Esophagus (tissue), 2 donors: ENCODE results near the gene UTS2R. TPM values are rescaled to one million over a fixed set of nuclear protein-coding genes. Genes with fewer than 3 reads are reported as not detected.

Experiments used
- H3K27ac ChIP-seq, 2 donors: one replicate each; pipeline ENCODE4 v1.5.1; 2013; ENCODE audit warnings: low read depth in 2 of 2, mild to moderate bottlenecking in 2 of 2, inconsistent platforms in 1 of 2, low read length in 1 of 2, moderate library complexity in 1 of 2
- H3K27me3 ChIP-seq, 2 donors: one replicate each; pipeline ENCODE4 v1.6.1; 2013; ENCODE audit warnings: low read length in 2 of 2, control low read depth in 1 of 2, mild to moderate bottlenecking in 1 of 2; ENCODE audit not compliant: insufficient read depth in 2 of 2, control insufficient read depth in 1 of 2
- H3K36me3 ChIP-seq, 2 donors: one replicate each; pipeline ENCODE4 v1.6.1; 2013; ENCODE audit warnings: low read length in 1 of 2; ENCODE audit not compliant: control insufficient read depth in 2 of 2, insufficient read depth in 2 of 2
- H3K4me1 ChIP-seq, 2 donors: one replicate each; pipeline ENCODE4 v1.6.1; 2013; ENCODE audit warnings: low read length in 1 of 2; ENCODE audit not compliant: control insufficient read depth in 2 of 2, insufficient read depth in 2 of 2
- H3K4me3 ChIP-seq, 2 donors: one replicate each; pipeline ENCODE4 v1.5.1; 2013; ENCODE audit warnings: low read length in 2 of 2, mild to moderate bottlenecking in 2 of 2, low read depth in 1 of 2, moderate library complexity in 1 of 2
- H3K9me3 ChIP-seq, 2 donors: one replicate each; pipeline ENCODE4 v1.6.1; 2013; ENCODE audit warnings: mild to moderate bottlenecking in 2 of 2, low read depth in 1 of 2, low read length in 1 of 2, moderate library complexity in 1 of 2; ENCODE audit not compliant: control insufficient read depth in 2 of 2, insufficient read depth in 1 of 2
- whole genome bisulfite sequencing, 2 donors: extraction: QIAGEN DNeasy Blood & Tissue Kit; methylation state at CpG; one replicate each; pipeline ENCODE4 v1.1.7; 2013; 5-methylcytosine and 5-hydroxymethylcytosine counted together
- polyA plus RNA-seq, 2 donors: library from polyadenylated mRNA; stranded (reverse); fragments of 200-250 nt; gene quantifications; one replicate each; pipeline ENCODE4 v1.2.3, GENCODE V29; 2013
- donor health status: healthy with polysubstance abuse.
- donor health status: Bipolar disorder and iron deficiency.

Gene UTS2R
- polyA plus RNA-seq, 2 donors: not detected

- Histone ChIP-seq H3K36me3 (peaks cover 0 to 3% of the 10 kb centered on the region in 2 donors), H3K4me3 (no peak overlapping the region), H3K27ac (no peak overlapping the region), H3K4me1 (peaks cover 2 to 30% of the 10 kb centered on the region in 2 donors), H3K9me3 (no peaks in the 10 kb centered on the region), H3K27me3 (peaks cover 0 to 13% of the 10 kb centered on the region in 2 donors)
- WGBS, 2 donors: 46 to 58% methylated on average over 18 of the region's 18 CpGs
Measured at GRCh38 chr17:82383411-82383810, 11.8 kb downstream of the UTS2R start.

- WGBS, 2 donors: 45 to 47% methylated on average over 22 of the region's 22 CpGs
- peaks cover 0 to 13% of the 10 kb centered on the region in 2 donors for H3K27me3 ChIP-seq
- H3K4me3 ChIP-seq: no peak overlapping the region
- H3K36me3 ChIP-seq: peaks cover 0 to 3% of the 10 kb centered on the region in 2 donors
- H3K27ac ChIP-seq: no peak overlapping the region
- H3K4me1 ChIP-seq: peaks cover 2 to 30% of the 10 kb centered on the region in 2 donors
- no peaks in the 10 kb centered on the region for H3K9me3 ChIP-seq
Measured at GRCh38 chr17:82384051-82384729, 12.6 kb downstream of the UTS2R start.

GRCh38 chr17:82384730-82385481 is 13.3 kb downstream of the UTS2R start:
- 25 to 35% methylated on average over 26 of the region's 26 CpGs for WGBS, 2 donors
- peaks cover 0 to 13% of the 10 kb centered on the region in 2 donors for H3K27me3 ChIP-seq
- H3K9me3 ChIP-seq: no peaks in the 10 kb centered on the region
- H3K27ac ChIP-seq: no peak overlapping the region
- H3K36me3 ChIP-seq: peaks cover 0 to 3% of the 10 kb centered on the region in 2 donors
- H3K4me3 ChIP-seq: no peak overlapping the region
- H3K4me1 ChIP-seq: peaks cover 2 to 30% of the 10 kb centered on the region in 2 donors

GRCh38 chr17:82385559-82386254 is 14.1 kb downstream of the UTS2R start:
- Histone ChIP-seq H3K9me3 (no peaks in the 10 kb centered on the region), H3K4me3 (no peak overlapping the region), H3K27me3 (peaks cover 0 to 13% of the 10 kb centered on the region in 2 donors), H3K4me1 (peaks cover 2 to 30% of the 10 kb centered on the region in 2 donors), H3K36me3 (peaks cover 0 to 4% of the 10 kb centered on the region in 2 donors), H3K27ac (no peak overlapping the region)
- WGBS, 2 donors: 18 to 30% methylated on average over 25 to 26 of the region's 26 CpGs

- H3K9me3 ChIP-seq: no peaks in the 10 kb centered on the region
- H3K27ac ChIP-seq: no peak overlapping the region
- H3K27me3 ChIP-seq: peaks cover 0 to 13% of the 10 kb centered on the region in 2 donors
- no peak overlapping the region for H3K4me3 ChIP-seq
- peaks cover 2 to 29% of the 10 kb centered on the region in 2 donors for H3K4me1 ChIP-seq
- peaks cover 0 to 4% of the 10 kb centered on the region in 2 donors for H3K36me3 ChIP-seq
- 29 to 47% methylated on average over 17 of the region's 17 CpGs for WGBS, 2 donors
Measured at GRCh38 chr17:82386255-82386831, 14.8 kb downstream of the UTS2R start.

- 33 to 46% methylated on average over 35 to 38 of the region's 38 CpGs for WGBS, 2 donors
- H3K27ac ChIP-seq: no peak overlapping the region
Measured at GRCh38 chr17:82386881-82387704, 15.5 kb downstream of the UTS2R start.

GRCh38 chr17:82387705-82388106 is 16.1 kb downstream of the UTS2R start:
- Histone ChIP-seq H3K4me3 (no peak overlapping the region), H3K27ac (no peak overlapping the region), H3K4me1 (peaks cover 2 to 26% of the 10 kb centered on the region in 2 donors), H3K36me3 (peaks cover 0 to 14% of the 10 kb centered on the region in 2 donors), H3K9me3 (no peaks in the 10 kb centered on the region), H3K27me3 (peaks cover 0 to 13% of the 10 kb centered on the region in 2 donors)
- 60 to 64% methylated on average over 3 of the region's 3 CpGs for WGBS, 2 donors

More at GRCh38 chr17:82386881-82387704, 15.5 kb downstream of the UTS2R start:
- Histone ChIP-seq H3K4me1 (peaks cover 2 to 26% of the 10 kb centered on the region in 2 donors), H3K4me3 (no peak overlapping the region), H3K36me3 (peaks cover 0 to 8% of the 10 kb centered on the region in 2 donors), H3K27me3 (peaks cover 0 to 13% of the 10 kb centered on the region in 2 donors), H3K9me3 (no peaks in the 10 kb centered on the region)

GRCh38 chr17:82388223-82388921 is 16.8 kb downstream of the UTS2R start:
- H3K9me3 ChIP-seq: no peaks in the 10 kb centered on the region
- H3K36me3 ChIP-seq: peaks cover 0 to 18% of the 10 kb centered on the region in 2 donors
- H3K27me3 ChIP-seq: peaks cover 0 to 13% of the 10 kb centered on the region in 2 donors
- peaks cover 2 to 26% of the 10 kb centered on the region in 2 donors for H3K4me1 ChIP-seq
- no peak overlapping the region for H3K4me3 ChIP-seq
- 59 to 69% methylated on average over 23 to 34 of the region's 34 CpGs for WGBS, 2 donors
- H3K27ac ChIP-seq: no peak overlapping the region
